Measurements from ENCODE around the gene HOXC4.

The HOXC4 gene

DNA sequence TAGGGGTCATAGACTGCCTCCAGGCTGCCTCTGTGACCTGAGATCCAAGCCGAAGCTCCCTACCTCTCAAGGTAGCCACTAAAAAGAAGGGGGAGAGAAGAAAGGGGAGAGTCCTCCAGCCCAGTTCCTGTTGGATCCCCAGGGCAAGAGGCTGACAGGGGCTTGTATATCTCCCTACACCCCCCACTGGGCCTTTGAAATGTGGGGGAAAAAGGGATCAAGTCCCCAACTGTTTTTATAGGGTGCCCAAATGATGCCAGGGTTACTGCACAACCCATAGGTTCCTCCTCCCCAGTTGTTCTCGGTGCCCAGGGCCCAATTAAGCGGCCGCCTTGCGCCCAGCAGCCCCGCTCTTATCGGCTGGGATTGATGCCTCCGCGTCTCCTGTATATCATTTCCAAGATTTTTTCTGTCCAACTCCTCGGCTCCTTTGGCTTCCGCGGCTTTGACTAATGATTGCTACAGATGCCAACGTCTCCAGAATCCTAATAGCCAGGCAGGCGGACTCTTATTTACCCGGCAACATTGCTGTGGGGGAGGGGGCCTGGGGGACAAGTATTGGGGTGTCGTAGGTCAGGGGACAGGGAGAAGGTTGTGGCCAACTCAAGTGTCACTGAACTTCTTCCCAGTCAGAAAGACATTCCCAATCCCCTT is 7.6 kb upstream of the HOXC4 start:
- TF ChIP-seq, protein P1, sequence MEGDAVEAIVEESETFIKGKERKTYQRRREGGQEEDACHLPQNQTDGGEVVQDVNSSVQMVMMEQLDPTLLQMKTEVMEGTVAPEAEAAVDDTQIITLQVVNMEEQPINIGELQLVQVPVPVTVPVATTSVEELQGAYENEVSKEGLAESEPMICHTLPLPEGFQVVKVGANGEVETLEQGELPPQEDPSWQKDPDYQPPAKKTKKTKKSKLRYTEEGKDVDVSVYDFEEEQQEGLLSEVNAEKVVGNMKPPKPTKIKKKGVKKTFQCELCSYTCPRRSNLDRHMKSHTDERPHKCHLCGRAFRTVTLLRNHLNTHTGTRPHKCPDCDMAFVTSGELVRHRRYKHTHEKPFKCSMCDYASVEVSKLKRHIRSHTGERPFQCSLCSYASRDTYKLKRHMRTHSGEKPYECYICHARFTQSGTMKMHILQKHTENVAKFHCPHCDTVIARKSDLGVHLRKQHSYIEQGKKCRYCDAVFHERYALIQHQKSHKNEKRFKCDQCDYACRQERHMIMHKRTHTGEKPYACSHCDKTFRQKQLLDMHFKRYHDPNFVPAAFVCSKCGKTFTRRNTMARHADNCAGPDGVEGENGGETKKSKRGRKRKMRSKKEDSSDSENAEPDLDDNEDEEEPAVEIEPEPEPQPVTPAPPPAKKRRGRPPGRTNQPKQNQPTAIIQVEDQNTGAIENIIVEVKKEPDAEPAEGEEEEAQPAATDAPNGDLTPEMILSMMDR (IDR thresholded peaks at IDR 0.05; ENCODE audit: borderline replicate concordance, control extremely low read depth, extremely low read depth, insufficient read depth, missing control alignments) = no peak
- no peak for DNase-seq (ENCODE audit: low spot score)
- in situ Hi-C loops (cut with MboI; ENCODE audit: low sequenced_read_pairs, unreplicated experiment) = no loop called here

GRCh38 chr12:54046809-54047159 is 6.9 kb upstream of the HOXC4 start:
- in situ Hi-C loops (cut with MboI; ENCODE audit: low sequenced_read_pairs, unreplicated experiment) = no loop called here
- no peak for DNase-seq (ENCODE audit: low spot score)
- TF ChIP-seq, protein P1 (IDR thresholded peaks at IDR 0.05; ENCODE audit: borderline replicate concordance, control extremely low read depth, extremely low read depth, insufficient read depth, missing control alignments) = no peak

- in situ Hi-C loops (cut with MboI; ENCODE audit: low sequenced_read_pairs, unreplicated experiment) = no loop called here
- no peak for DNase-seq (ENCODE audit: low spot score)
- TF ChIP-seq, protein P1 (IDR thresholded peaks at IDR 0.05; ENCODE audit: borderline replicate concordance, control extremely low read depth, extremely low read depth, insufficient read depth, missing control alignments) = no peak
Observed at GRCh38 chr12:54047160-54047963, 6.3 kb upstream of the HOXC4 start.

DNA sequence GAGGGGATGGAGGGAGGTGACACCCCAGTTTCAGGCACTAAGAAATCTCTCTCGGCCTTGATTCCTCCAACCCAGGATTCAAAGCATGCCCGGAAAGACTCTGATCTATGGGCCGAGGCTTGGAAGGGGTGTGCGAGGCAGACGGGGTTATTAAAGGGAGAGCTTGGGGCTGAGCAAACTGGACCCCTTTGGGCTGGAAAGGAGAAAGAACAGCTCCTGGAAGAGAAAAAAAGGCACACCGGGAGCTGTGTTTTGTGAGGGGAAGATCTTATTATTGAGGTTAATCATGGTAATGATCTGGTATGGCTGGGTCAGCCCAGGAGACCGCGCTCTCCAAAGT is 5.7 kb upstream of the HOXC4 start:
- TF ChIP-seq, protein P1 (IDR thresholded peaks at IDR 0.05; ENCODE audit: borderline replicate concordance, control extremely low read depth, extremely low read depth, insufficient read depth, missing control alignments) = no peak
- DNase-seq (ENCODE audit: low spot score) = no peak
- in situ Hi-C loops (cut with MboI; ENCODE audit: low sequenced_read_pairs, unreplicated experiment) = no loop called here

DNA sequence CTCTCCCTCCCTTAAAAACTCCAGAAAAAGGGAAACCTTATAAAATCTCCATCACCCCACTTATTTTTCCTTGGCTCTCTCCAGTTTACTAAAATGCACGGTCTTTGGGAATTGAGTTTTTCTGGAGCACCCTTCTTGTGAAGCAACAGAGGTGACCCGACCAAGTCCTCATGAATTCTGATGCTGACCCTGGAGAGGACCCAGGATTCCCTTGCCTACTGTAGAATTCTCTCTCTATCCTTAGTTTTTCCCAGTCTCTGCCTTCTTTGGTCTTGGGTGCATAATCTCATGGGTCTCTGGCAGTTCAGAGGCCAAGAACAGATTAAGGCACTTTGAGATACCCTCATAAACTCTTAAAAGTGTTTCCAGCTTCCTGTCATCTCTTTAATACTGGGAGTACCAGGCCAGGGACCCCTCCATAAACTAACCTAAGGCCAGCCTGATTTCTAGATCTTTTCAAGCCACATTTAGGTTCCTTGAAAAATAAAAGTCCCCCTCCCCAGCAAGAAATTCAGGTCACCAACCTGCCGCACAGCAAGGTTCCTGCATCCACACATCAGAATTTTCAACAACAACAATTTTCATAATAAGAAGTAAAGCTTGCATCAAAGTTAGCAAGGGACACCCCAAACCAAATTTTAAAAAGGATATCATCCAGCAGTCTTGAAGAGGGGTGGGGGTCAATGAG is 5.1 kb upstream of the HOXC4 start:
- TF ChIP-seq, protein P1 (IDR thresholded peaks at IDR 0.05; ENCODE audit: borderline replicate concordance, control extremely low read depth, extremely low read depth, insufficient read depth, missing control alignments) = no peak
- no peak for DNase-seq (ENCODE audit: low spot score)
- in situ Hi-C loops (cut with MboI; ENCODE audit: low sequenced_read_pairs, unreplicated experiment) = no loop called here

- TF ChIP-seq, protein P1 (IDR thresholded peaks at IDR 0.05; ENCODE audit: borderline replicate concordance, control extremely low read depth, extremely low read depth, insufficient read depth, missing control alignments) = no peak
- DNase-seq (ENCODE audit: low spot score) = no peak
- in situ Hi-C loops (cut with MboI; ENCODE audit: low sequenced_read_pairs, unreplicated experiment) = no loop called here
Observed at GRCh38 chr12:54049108-54049507, 4.5 kb upstream of the HOXC4 start.

All from GM13976 (cell line).